H4 (cell line): ENCODE measurements around the gene ADAMTS4. TPM values are rescaled to one million over a fixed set of nuclear protein-coding genes. Genes with fewer than 3 reads are reported as not detected.

Source experiments
- DNase-seq: peaks from one replicate; pipeline ENCODE4 v3.0.0-alpha.2; 2015; ENCODE audit warnings: low spot score
- total RNA-seq: library from RNA; depleted of rRNA; stranded (reverse); fragments of >200 nt; shearing (Covaris generic); gene quantifications from 2 replicates; pipeline ENCODE4 v1.2.3, GENCODE V29; 2014

Gene ADAMTS4
- total RNA-seq, 1 experiment from 2014 or later = not detected

- no peak for DNase-seq
These were observed 20.4 kb upstream of the ADAMTS4 start for GRCh38 chr1:161219078-161219892.

GRCh38 chr1:161218301-161219077, 19.6 kb upstream of the ADAMTS4 start:
- no peak for DNase-seq

GRCh38 chr1:161217831-161218230, 19.0 kb upstream of the ADAMTS4 start:
- DNase-seq = no peak

GRCh38 chr1:161216945-161217712, 18.3 kb upstream of the ADAMTS4 start:
- no peak for DNase-seq

DNA sequence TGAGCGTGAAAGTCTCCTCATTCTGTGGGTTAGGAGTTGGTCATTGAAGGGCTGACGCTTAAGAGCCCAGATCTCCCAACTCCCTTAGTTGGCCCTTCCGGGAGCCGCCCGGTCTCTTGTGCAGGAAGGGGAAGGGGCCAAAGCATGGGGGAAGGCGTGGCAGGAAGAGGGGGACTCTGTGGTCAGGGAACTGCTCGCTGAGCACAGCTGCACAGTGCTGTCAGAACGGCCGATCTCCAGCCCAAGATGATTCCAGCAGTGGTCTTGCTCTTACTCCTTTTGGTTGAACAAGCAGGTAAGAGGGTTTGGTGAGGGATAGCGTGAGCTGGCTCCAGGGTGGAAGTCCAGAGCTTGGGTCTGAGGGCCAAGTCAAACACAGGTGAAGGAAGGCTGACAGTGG, 16.2 kb upstream of the ADAMTS4 start, which contains the start of gene FCER1G:
TSS of gene FCER1G (plus strand) at position 220 of the 400 bp plus-strand sequence. CDS start at position 247, 27 bp downstream.
- DNase-seq = no peak

DNA sequence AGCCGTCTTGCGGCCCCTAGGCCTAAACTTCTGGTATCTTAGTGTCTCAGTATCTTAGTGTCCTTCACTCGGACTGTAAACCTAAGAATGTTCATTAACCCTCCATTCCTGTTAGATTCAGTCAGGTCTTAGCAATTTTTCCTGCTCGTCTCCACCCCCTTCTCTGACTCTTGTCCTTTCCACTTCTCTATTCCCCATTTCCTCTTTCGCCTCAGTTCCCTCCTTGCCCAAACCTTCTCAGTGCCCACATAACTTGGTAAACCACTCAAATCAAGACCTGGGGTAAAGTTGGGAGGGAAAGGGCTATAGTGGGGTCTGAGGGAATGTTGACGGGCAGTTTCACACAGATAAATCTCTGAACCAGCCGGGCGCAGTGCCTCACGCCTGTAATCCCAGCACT, 15.5 kb upstream of the ADAMTS4 start:
- DNase-seq = no peak

DNA sequence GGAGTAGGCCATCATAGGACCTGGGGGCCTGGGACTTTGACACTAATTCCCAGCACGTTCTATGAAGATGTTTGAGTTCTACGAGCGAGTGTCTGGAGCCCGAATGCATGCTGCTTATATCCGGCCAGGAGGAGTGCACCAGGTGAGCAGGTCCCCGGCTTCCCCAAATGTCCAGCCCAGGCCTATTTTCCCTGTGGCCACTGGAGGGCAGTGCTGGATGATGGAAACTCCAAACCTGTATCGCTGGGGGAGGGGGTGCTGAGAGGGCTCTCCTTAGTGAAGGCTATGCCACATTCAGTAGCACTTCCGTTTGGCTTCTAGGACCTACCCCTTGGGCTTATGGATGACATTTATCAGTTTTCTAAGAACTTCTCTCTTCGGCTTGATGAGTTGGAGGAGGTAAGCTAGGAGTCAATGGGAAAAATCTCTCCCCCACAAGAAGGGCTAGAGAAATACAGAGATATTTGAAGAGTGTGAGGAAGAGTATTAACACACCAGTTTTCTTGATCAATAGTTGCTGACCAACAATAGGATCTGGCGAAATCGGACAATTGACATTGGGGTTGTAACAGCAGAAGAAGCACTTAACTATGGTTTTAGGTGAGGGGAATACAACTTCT, 11.0 kb upstream of the ADAMTS4 start:
- DNase-seq = peak; percentile 63

- no peak for DNase-seq
These were observed 8.3 kb upstream of the ADAMTS4 start for GRCh38 chr1:161207173-161207572.

- no peak for DNase-seq
These were observed 7.7 kb upstream of the ADAMTS4 start for GRCh38 chr1:161206411-161207140.

DNA sequence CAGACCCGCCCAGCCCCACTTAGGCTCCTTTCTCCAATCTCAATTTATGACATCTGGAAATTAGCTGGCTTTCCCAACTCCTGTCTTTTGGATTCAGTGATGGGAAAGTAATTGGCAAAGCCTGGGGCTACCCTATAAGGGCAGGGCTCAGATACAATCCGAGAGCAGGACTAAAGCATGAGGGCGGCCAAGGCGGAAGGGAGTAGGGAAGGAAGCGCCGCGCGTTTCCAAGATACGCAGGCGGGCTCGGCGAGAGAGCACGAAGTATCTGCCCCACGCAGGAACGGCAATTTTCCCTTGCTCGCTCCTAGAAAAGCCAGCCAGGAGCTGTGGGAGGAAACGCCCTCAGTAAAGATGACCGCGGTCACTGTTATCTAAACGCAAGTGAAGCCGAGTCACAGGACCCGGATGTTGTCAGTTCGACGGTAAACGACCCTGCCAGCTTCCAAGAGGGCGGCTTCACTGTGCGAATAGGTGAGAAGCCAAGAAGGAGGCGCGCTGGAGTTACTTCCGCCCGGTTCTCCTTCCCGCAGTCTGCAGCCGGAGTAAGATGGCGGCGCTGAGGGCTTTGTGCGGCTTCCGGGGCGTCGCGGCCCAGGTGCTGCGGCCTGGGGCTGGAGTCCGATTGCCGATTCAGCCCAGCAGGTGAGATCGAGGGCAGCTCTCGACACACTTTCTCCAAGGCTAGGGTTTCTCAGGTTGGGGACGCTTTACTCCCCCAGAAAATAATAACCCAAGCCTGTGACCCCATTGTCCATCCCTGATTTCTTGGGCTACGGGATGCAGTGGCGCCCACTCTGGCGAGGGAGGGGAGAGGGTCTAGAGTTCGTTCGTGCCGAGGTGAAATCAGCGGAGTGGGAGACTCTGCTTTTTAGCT, 3.2 kb upstream of the ADAMTS4 start, which contains the start of gene NDUFS2:
TSS of gene NDUFS2 (plus strand) at position 532 of the 877 bp plus-strand sequence. CDS start at position 551, 19 bp downstream.
- DNase-seq = peak; percentile 98

GRCh38 chr1:161200992-161201835, 2.4 kb upstream of the ADAMTS4 start:
- no peak for DNase-seq

GRCh38 chr1:161200421-161200991, 1.7 kb upstream of the ADAMTS4 start:
- no peak for DNase-seq

GRCh38 chr1:161199506-161200139, 769 bp upstream of the ADAMTS4 start:
- no peak for DNase-seq

DNA sequence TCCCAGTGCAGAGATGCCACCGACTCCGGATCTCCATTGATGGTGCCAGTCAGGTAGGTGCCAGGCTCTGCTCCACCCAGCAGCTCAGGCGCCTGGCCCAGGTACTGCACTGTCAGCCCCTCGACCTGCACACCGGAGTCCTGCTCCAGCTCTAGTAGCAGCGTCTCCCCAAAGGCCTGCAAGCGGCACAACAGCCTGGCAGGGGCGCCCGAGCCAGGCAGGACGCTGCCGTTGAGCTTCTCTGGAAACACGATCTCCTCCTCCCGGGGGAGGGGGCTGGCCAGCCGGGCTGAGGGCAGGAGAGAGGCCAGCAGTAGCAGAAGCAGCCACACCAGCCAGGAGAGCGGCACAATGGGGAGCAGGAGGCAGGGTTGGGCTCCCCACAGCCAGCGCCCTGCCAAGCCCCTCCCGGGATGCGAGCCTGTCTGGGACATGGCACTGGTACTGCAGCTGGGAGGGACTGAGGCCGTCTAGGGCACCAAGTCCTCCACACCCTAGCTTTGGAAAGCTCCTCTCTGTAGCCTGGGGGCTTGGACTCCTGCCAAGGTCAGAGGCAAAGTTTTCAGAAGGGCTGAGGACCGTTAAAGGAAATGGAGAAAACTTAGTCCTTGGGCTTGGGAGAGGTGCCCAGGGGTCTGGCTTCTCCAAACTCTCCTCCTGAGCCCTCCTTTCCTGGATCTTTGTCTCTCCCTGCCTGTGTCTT, 509 bp downstream of the ADAMTS4 start:
- DNase-seq = no peak

DNA sequence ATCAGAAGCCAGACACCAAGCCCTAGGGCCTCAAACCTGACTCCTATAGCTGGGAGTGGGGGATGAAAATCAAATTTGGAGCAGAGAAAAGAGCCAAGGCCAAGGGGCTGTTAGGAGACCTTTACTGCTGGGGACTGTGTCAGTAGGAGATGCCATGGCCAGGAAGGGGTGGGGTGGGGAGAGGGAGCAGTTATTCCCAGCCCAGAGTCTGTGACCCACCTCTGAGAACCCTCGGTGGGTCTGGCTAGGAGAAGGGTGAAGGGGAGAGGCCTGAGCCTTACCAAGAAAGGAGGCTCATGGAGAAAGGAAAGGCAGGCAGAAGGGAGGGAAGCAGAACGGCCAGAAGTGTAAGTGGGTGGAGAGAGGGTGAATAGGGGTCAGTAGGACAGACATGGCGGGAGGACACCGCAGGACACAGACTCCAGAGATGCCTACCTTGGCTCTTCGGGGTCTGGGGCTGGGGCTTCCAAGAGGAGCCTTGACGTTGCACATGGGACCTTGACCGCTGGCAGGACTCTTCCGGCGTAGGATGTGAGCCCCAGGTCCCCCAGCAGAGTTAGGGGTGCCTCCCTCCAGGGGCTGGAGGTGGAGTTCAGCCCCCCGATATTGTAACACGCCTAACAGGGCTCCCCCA, 1.2 kb downstream of the ADAMTS4 start:
- no peak for DNase-seq

- no peak for DNase-seq
These were observed 2.1 kb downstream of the ADAMTS4 start for GRCh38 chr1:161196521-161197451.
